GM12878 (cell line): ENCODE data around the gene NFYB. TPM values are rescaled to one million over a fixed set of nuclear protein-coding genes. Genes with fewer than 3 reads are reported as not detected.

Experiments used
- ATAC-seq: fragments of 200-7000 bp; cut with Tn5 transposase; 3 replicates; pipeline ENCODE4 v1.9.1; 2020; ENCODE audit warnings: mild to moderate bottlenecking, moderate library complexity
- BruUV-seq: library from RNA; stranded (reverse); fragments of 400-500 nt; replicated peaks from 2 replicates; lab custom pipeline; 2021; lab: Mats Ljungman, UMichigan
- CTCF ChIA-PET: fragments of 300-600 bp; sonication (Branson Sonifier 250); formaldehyde crosslinking; extraction: SDS; loops from one replicate; lab custom pipeline; 2021; ENCODE audit warnings: inconsistent platforms; lab: Yijun Ruan, JAX
- POLR2A ChIA-PET: fragments of 350-600 bp; formaldehyde crosslinking; extraction: SDS; loops from one replicate; lab custom pipeline; 2021; ENCODE audit warnings: inconsistent platforms; lab: Charles Lee
- RAD21 ChIA-PET: fragments of 300-600 bp; sonication (Branson Sonifier 250); formaldehyde crosslinking; loops from one replicate; lab custom pipeline; 2023; ENCODE audit warnings: antibody characterized with exemption; ENCODE audit not compliant: unreplicated experiment; lab: Charles Lee
- SMC1A ChIA-PET: fragments of 300-600 bp; sonication (Branson Sonifier 250); formaldehyde crosslinking; loops from one replicate; lab custom pipeline; 2023; ENCODE audit not compliant: unreplicated experiment, uncharacterized antibody; lab: Charles Lee
- DNase-seq: peaks from one replicate; pipeline ENCODE4 v3.0.0-alpha.2; 2011; ENCODE audit warnings: low read depth, low spot score
- FAIRE-seq: peaks from 3 replicates; lab custom pipeline; 2011; peaks lifted over from hg19 to GRCh38; lab: Jason Lieb, UNC
- H2AFZ ChIP-seq: 2 replicates; pipeline ENCODE4 v1.6.0; 2011; ENCODE audit warnings: low read depth, low read length, control low read depth; ENCODE audit not compliant: control insufficient read depth
- H3K27ac ChIP-seq: 2 replicates; pipeline ENCODE4 v1.5.1; 2011; ENCODE audit warnings: control low read depth; ENCODE audit not compliant: control insufficient read depth, insufficient read depth
- H3K27me3 ChIP-seq, 2 experiments: replicated peaks in 1 of 2; 2 replicates each; pipeline versions ENCODE4 v1.6.0 to v1.6.1; 2011; ENCODE audit warnings: low read length in 1 of 2; ENCODE audit not compliant: control insufficient read depth in 2 of 2, insufficient read depth in 2 of 2
- H3K36me3 ChIP-seq, 2 experiments: 2 replicates each; pipeline ENCODE4 v1.5.1; 2011; ENCODE audit warnings: low read length in 1 of 2; ENCODE audit not compliant: control insufficient read depth in 2 of 2, insufficient read depth in 2 of 2
- H3K4me1 ChIP-seq: 2 replicates; pipeline ENCODE4 v1.6.1; 2011; ENCODE audit warnings: mild to moderate bottlenecking, low read length, moderate library complexity, mixed read lengths; ENCODE audit not compliant: control insufficient read depth, insufficient read depth
- H3K4me2 ChIP-seq: 2 replicates; pipeline ENCODE4 v1.6.0; 2011; ENCODE audit warnings: control low read depth; ENCODE audit not compliant: control insufficient read depth, insufficient read depth
- H3K4me3 ChIP-seq: fragments of 200-600 bp; sonication (generic); 2 replicates; pipeline ENCODE4 v1.5.1; 2016
- H3K79me2 ChIP-seq: 2 replicates; pipeline ENCODE4 v1.6.0; 2011; ENCODE audit warnings: low read length; ENCODE audit not compliant: control insufficient read depth, insufficient read depth
- H3K9ac ChIP-seq: 2 replicates; pipeline ENCODE4 v1.8.0; 2011; ENCODE audit warnings: low read length, control low read depth, mixed read lengths; ENCODE audit not compliant: control insufficient read depth, insufficient read depth
- H3K9me3 ChIP-seq: replicated peaks from 3 replicates; pipeline ENCODE4 v1.5.1; 2011; ENCODE audit warnings: mild to moderate bottlenecking, low read length; ENCODE audit not compliant: control insufficient read depth, insufficient read depth
- H4K20me1 ChIP-seq: 2 replicates; pipeline ENCODE4 v1.6.0; 2011; ENCODE audit not compliant: control insufficient read depth, insufficient read depth
- ASH2L ChIP-seq: fragments of 300-600, 200-600 bp; sonication (generic); IDR thresholded peaks from 2 replicates; pipeline ENCODE4 v1.6.1; 2017; ENCODE audit warnings: low read depth, mild to moderate bottlenecking, borderline replicate concordance
- E4F1 ChIP-seq: fragments of 450-650 bp; IDR thresholded peaks from 2 replicates; pipeline ENCODE4 v1.6.1; 2018; ENCODE audit warnings: borderline replicate concordance, mild to moderate bottlenecking; ENCODE audit not compliant: partially characterized antibody
- EP300 ChIP-seq, 2 experiments: fragments of 150-350 bp in 1 of 2; IDR thresholded peaks; 2 replicates each; pipeline ENCODE4 v1.6.1; 2011 to 2012; ENCODE audit warnings: low read depth in 2 of 2, low read length in 2 of 2, borderline replicate concordance in 1 of 2, improper control_type of control experiment in 1 of 2, inconsistent platforms in 1 of 2; ENCODE audit not compliant: control insufficient read depth in 1 of 2
- JUND ChIP-seq: IDR thresholded peaks from 2 replicates; pipeline ENCODE4 v1.6.1; 2012; ENCODE audit warnings: low read depth, mild to moderate bottlenecking, low read length, improper control_type of control experiment, moderate library complexity
- KDM1A ChIP-seq: fragments of 200-600 bp; sonication (generic); IDR thresholded peaks from 2 replicates; pipeline ENCODE4 v1.6.1; 2016; ENCODE audit warnings: borderline replicate concordance
- LARP7 ChIP-seq: fragments of 450-650 bp; IDR thresholded peaks from 2 replicates; pipeline ENCODE4 v1.6.1; 2017; ENCODE audit warnings: mild to moderate bottlenecking
- MEF2A ChIP-seq: IDR thresholded peaks from 2 replicates; pipeline ENCODE4 v1.6.1; 2011; ENCODE audit warnings: low read depth, mild to moderate bottlenecking, low read length, moderate library complexity; ENCODE audit not compliant: insufficient read depth
- PAX5 ChIP-seq: IDR thresholded peaks from 2 replicates; pipeline ENCODE4 v1.6.1; 2011; ENCODE audit warnings: low read depth, low read length, borderline replicate concordance
- PML ChIP-seq: IDR thresholded peaks from 2 replicates; pipeline ENCODE4 v1.6.1; 2012; ENCODE audit warnings: low read length, inconsistent platforms
- POLR2AphosphoS2 ChIP-seq: IDR thresholded peaks from 2 replicates; pipeline ENCODE4 v1.6.1; 2011; ENCODE audit warnings: low read depth, mild to moderate bottlenecking, low read length, improper control_type of control experiment, moderate library complexity
- RB1 ChIP-seq: fragments of 450-650 bp; formaldehyde crosslinking; IDR thresholded peaks from 2 replicates; pipeline ENCODE4 v1.6.1; 2017; ENCODE audit warnings: mild to moderate bottlenecking, borderline replicate concordance
- RCOR1 ChIP-seq: conservative IDR thresholded peaks from 2 replicates; pipeline ENCODE4 v1.6.1; 2012; ENCODE audit warnings: low read depth, low read length, improper control_type of control experiment
- YY1 ChIP-seq: IDR thresholded peaks from 2 replicates; pipeline ENCODE4 v1.6.1; 2011; ENCODE audit warnings: low read depth, mild to moderate bottlenecking, low read length
- WGBS: methylation state at CpG from one replicate; pipeline ENCODE4 v1.1.6; 2016; ENCODE audit warnings: low lambda C conversion rate; ENCODE audit not compliant: insufficient replicate concordance, insufficient coverage; ENCODE audit errors: missing lambda C conversion rate; 5-methylcytosine and 5-hydroxymethylcytosine counted together
- in situ Hi-C: fragments of 300-500 bp; cut with MboI; formaldehyde crosslinking; loops from 9 replicates; pipeline ENCODE4 v1.14.3; 2018; ENCODE audit warnings: mixed read lengths
- intact Hi-C: fragments of 100-400 bp; cut with micrococcal nuclease; formaldehyde crosslinking; loops from one replicate; pipeline ENCODE4 v1.14.2; 2022; ENCODE audit not compliant: unreplicated experiment
- polyA plus RNA-seq, 11 experiments: library from polyadenylated mRNA; depleted of rRNA in 4 of 11; unstranded in 6 of 11; stranded (reverse) in 5 of 11; fragments of >200 nt; fragmentation: Nextera tagmentation in 4 of 11; fragmentation: Illumina TruSeq in 1 of 11; extraction: Ambion mirVana in 4 of 11; extraction: Trizol in 1 of 11; gene quantifications; 1 replicate in 1 of 11; 2 replicates in 10 of 11; pipeline versions ENCODE4 v1.2.1 to v1.2.3, GENCODE V29; 2011 to 2016; ENCODE audit warnings: inconsistent platforms in 2 of 11, missing spikeins in 2 of 11, low read depth in 1 of 11
- total RNA-seq, 4 experiments: library from RNA; depleted of rRNA in 3 of 4; stranded (reverse); fragments of >200 nt in 3 of 4; fragmentation: Illumina TruSeq in 1 of 4; extraction: Trizol in 1 of 4; gene quantifications; 2 replicates each; pipeline versions ENCODE4 v1.2.1 to v1.2.3, GENCODE V29; 2013 to 2021

Gene NFYB
- total and polyA plus RNA-seq, 10 of the 15 experiments (the other 5 are each of a cell fraction or from before 2014, with no cell fraction given) = 13.8 to 42.3 (median 28.2) TPM

- in situ Hi-C loops = no loop called here
Observed at GRCh38 chr12:104187446-104188155, 49.6 kb upstream of the NFYB start.

More at GRCh38 chr12:104187446-104188155, 49.6 kb upstream of the NFYB start:
- H3K36me3 ChIP-seq = no peaks in the 10 kb centered on the region
- FAIRE-seq (no peak), ATAC-seq (no peak), DNase-seq (no peak)
- H3K9me3 ChIP-seq = peaks cover 2% of the 10 kb centered on the region; the same call in 1 of the 3 replicates
- H4K20me1 ChIP-seq = no peaks in the 10 kb centered on the region
- no peaks in the 10 kb centered on the region; the same call in 1 of the 2 replicates for H3K4me1 ChIP-seq
- no peaks in the 10 kb centered on the region for H3K79me2 ChIP-seq
- no TSS peak for BruUV-seq
- intact Hi-C loops = no loop called here
- 86% methylated on average over 18 of the region's 18 CpGs for WGBS
- ChIA-PET RAD21 (no interaction called here), SMC1A (no interaction called here), POLR2A (no interaction called here), CTCF (interaction anchor here (0.7 kb wide), 1 partner anchor 15 kb away, joined by 3 read pairs; no protein-coding TSS in a partner anchor)
- no peak overlapping the region for H3K9ac ChIP-seq
- H3K4me3 ChIP-seq = no peak overlapping the region
- H3K4me2 ChIP-seq = no peak overlapping the region
- no peaks in the 10 kb centered on the region for H3K27me3 ChIP-seq
- TF ChIP-seq RB1 (no peak), PML (no peak), YY1 (no peak), RCOR1 (no peak), MEF2A (no peak), POLR2AphosphoS2 (no peak), PAX5 (no peak), ASH2L (no peak), JUND (no peak), E4F1 (no peak), LARP7 (no peak), EP300 (IDR thresholded peaks at IDR 0.05; ENCODE audit: borderline replicate concordance in 1 of 2, control insufficient read depth in 1 of 2, low read depth in 2 of 2, low read length in 2 of 2) (no peak), KDM1A (no peak)
- H3K27ac ChIP-seq = no peak overlapping the region
- no peak overlapping the region for H2AFZ ChIP-seq
